Glomerular visceral epithelial cell (primary cell): Measurements from ENCODE around the gene MRTFB.
A peak's percentile ranks its signal among the peaks of the same experiment; 100 is the strongest.

Experiments used
- DNase-seq: peaks from one replicate; pipeline ENCODE4 v3.0.0-alpha.2; 2016; ENCODE audit errors: extremely low spot score

MRTFB gene

GRCh38 chr16:14307527-14308367, 236.6 kb downstream of the MRTFB start:
- no peak for DNase-seq

- DNase-seq = no peak
Observed at GRCh38 chr16:14308368-14308723, 237.2 kb downstream of the MRTFB start.

GRCh38 chr16:14309001-14309886, 238.1 kb downstream of the MRTFB start:
- no peak for DNase-seq

- DNase-seq = peak; percentile 50
Observed at GRCh38 chr16:14309906-14310305, 238.8 kb downstream of the MRTFB start.

GRCh38 chr16:14310519-14310991, 239.4 kb downstream of the MRTFB start:
- DNase-seq = no peak

- DNase-seq = no peak
Observed at GRCh38 chr16:14314116-14314515, 243.0 kb downstream of the MRTFB start.

GRCh38 chr16:14315683-14316320, 244.7 kb downstream of the MRTFB start:
- no peak for DNase-seq
